Muscle of back (tissue), 11 donors: Measurements from ENCODE around the gene SART1. TPM values are rescaled to one million over a fixed set of nuclear protein-coding genes. Genes with fewer than 3 reads are reported as not detected.
A peak's percentile ranks its signal among the peaks of the same experiment; 100 is the strongest.
"Not testable (repeated sequence)": the region's sequence is repeated elsewhere in the genome, so short reads cannot be mapped to it uniquely, and the experiment has no call there.

ENCODE experiments used
- DNase-seq, 3 donors: peaks; one replicate each; pipeline versions ENCODE4 v3.0.0 to v3.0.0-alpha.2; 2013
- polyA plus RNA-seq, 10 donors: library from polyadenylated mRNA; unstranded; fragments of 120-200 nt; gene quantifications; one replicate each; pipeline ENCODE4 v1.2.1, GENCODE V29; 2013; ENCODE audit not compliant: insufficient read length in 10 of 10

SART1 gene
- polyA plus RNA-seq, 10 donors: 30.7 to 42.6 (median 36.7) TPM

DNA sequence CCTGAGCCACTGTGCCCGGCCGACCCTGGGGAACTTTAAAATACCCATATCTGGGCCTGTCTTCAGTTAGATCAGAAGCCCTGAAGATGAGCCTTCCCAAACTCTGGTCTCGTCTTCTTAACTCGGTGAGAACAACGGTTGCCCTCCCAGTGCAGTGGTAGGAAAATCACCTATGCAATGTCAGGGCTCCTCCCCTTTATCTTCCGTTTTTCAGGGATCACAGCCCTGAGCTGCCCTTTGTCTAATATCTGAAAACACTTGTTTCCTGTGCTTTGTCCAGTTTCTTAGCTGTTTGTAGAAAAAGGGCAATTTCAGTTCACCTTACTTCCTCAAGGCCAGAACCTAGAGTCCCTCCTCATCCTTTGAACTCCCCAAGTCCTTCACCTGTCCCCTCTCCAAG is 32.9 kb upstream of the SART1 start:
- no peak for DNase-seq

DNA sequence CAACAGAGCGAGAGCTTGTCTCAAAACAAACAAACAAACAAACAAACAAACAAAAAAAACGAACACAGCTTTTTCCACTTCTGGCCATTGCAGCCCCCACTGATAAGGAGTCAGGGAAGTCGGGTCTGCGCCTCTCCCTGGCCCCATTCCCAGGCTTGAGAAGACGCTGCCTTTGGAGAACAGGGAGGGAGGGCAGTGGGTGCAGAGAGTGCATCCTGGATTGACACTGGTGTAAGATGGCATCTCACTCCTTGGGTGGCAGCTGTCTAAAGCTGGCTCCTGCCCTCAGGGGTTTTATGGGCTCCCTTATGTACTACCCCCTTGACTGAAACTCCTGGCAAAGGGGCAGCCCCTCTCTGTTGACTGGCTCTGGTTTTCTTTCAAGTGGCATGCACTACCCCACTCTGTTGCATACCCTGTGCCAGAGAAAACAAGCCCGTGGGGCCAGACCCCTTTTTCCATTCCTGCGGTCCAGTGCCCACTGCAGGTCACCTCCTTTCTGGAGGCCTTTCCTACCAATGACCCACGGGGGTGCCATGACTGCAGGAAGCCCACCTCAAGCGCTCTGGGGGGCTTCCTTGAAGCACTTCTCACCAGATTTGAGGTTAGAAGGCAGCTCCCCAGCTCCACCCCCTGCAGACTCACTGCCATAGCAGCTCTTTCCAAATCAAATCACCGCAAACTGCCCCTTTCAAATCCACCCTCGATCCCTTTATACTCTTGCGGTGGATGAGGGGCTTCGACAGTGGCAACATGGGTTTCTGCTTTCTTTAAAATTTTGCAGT is 29.6 kb upstream of the SART1 start:
- DNase-seq: no peak

DNA sequence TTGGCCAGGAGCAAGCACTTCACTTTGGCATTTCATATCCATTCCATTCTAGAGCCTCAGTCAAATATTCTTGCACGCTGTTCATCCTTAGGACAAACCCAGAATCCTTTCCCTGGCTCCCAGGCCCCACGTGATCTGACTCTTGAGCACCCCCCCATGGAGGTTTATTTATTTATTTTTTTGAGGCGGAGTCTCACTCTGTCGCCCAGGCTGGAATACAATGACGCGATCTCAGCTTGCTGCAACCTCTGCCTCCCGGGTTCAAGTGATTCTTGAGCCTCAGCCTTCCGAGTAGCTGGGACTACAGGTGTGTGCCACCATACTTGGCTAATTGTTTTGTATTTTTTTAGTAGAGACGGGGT is 29.0 kb upstream of the SART1 start:
- no peak for DNase-seq

DNA sequence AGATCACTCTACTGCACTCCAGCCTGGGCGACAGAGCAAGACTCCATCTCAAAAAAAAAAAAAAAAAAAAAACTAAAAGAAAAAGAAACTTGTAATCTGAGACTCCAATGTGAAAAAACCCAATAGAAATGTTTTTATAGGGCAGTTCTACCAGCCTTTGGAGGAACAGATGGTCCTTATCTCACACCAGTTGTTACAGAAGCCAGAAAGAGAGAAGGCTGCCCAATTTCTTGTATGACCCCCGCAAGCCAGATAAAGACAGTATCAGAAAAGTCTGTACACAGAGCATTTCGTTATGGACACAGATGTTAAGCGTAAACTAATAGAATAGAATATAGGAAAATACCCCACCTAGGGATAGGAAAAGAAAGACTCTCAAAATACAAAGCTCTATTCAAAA is 27.5 kb upstream of the SART1 start:
- DNase-seq: no peak

DNA sequence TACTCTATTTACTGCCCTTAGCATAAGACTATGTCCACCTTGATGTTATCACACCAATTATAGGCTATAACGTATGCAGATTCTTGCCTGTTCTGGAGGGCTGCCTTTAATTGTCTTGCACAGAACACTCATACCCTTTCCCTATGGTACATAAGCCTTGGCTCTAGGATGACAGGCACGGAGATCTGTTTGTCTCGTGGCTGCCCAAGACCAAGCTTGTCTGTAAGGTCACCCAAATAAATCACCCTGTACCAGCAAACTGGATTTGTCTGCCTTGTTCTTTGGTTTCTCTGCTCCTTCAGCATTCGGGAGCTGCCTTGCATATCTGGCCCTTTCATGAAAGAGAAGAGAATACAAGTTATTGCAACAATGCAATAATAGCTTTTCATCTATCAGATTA is 23.8 kb upstream of the SART1 start:
- no peak for DNase-seq

DNA sequence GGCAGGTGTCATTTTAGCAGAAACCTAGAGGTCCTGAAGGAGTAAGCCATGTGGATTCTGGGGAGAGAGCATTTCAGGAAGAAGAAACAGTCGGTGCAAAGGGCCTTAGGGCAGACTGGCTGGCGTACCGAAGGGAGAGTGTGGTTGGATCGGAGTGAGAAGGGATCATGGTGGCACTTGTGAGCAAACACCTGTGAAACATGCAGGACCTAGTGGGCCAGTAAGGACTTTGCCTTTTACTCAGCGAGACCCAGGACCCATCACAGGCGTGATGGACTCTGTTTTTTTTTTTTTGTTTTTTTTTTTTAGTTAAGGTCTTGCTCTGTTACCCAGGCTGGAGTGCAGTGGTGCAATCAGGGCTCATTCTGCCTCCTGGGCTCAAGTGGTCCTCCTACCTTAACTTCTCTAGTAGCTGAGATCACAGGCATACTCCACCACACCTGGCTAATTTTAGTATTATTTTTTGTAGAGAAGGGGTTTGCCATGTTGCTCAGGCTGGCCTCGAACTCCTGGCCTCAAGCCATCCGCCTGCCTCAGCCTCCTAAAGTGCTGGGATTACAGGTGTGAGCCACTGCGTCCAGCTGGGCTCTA is 19.7 kb upstream of the SART1 start:
- no peak for DNase-seq

- DNase-seq: no peak
Measured at GRCh38 chr11:65942531-65942930, 19.0 kb upstream of the SART1 start.

- no peak for DNase-seq
Measured at GRCh38 chr11:65944191-65944590, 17.3 kb upstream of the SART1 start.

DNA sequence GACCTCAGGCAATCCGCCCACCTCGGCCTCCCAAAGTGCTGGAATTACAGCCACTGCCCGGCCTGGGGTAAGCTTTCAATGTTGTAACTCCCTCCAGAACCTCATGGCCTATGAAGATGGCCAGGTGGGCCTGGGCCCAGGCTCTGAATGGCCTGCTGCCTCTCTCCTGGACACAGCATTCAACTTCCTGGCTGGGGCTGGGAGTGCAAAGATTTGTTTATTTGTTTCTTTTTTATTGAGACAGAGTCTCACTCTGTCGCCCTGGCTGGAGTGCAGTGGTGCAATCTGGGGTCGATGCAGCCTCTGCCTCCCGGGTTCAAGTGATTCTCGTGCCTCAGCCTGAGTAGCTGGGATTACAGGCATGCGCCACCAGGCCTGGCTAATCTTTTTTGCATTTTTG is 16.8 kb upstream of the SART1 start:
- no peak for DNase-seq

DNA sequence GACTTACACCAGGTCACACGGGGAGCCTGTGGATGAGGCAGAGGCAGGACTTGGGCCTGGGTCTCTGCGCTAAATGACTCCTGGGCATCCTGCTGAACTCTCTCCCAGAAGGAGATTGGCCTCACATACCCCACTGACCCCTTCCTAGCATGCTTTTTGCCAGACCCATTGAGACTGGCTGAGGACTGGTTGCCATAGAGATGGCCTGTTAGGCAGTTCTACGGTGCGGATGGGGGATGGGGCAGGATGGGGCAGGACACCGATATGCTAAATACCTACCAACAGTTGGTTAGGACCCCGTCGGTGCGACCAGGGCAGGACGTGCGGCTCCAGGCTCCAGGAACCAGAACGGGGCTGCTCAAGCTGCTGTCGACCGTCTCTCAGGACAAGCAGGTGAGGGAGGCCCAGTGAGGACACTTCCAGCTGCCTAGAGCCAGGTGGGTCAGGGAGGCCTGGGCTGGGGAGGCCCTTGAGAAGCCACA is 16.1 kb upstream of the SART1 start, which contains the start of gene TSGA10IP:
TSS of gene TSGA10IP (plus strand) at position 51 of the 482 bp plus-strand sequence. CDS start at position 247, 196 bp downstream.
- DNase-seq: no peak

- DNase-seq: no peak
Measured at GRCh38 chr11:65945941-65946558, 15.5 kb upstream of the SART1 start.

GRCh38 chr11:65946655-65947054 is 14.9 kb upstream of the SART1 start:
- DNase-seq: no peak

- DNase-seq: peak in 1 of 3 donors; percentile 33
Measured at GRCh38 chr11:65947133-65947532, 14.4 kb upstream of the SART1 start.

DNA sequence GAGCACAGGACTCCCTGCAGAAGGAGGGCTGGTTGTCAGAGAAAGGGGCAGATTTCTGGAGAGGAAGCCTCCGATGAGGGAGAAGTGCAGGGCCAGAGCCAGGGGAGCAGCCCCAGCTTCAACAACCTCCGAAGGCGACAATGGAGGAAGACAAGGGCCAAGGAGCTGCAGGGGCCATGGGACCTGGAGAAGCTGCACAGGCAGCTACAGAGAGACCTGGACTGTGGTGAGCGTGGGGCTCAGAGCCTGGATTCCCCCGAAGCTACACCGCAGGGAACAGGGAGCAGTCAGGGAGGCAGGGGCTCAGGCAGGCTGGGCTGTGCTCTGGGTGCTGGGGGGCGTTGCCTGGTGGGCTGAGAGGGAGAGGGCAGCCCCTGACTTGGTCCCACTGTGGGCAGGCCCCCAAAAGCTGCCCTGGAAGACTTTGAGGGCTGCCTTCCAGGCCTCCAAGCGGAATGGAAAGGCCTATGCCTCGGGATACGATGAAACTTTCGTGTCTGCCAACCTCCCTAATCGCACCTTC is 13.9 kb upstream of the SART1 start:
- DNase-seq: no peak

DNA sequence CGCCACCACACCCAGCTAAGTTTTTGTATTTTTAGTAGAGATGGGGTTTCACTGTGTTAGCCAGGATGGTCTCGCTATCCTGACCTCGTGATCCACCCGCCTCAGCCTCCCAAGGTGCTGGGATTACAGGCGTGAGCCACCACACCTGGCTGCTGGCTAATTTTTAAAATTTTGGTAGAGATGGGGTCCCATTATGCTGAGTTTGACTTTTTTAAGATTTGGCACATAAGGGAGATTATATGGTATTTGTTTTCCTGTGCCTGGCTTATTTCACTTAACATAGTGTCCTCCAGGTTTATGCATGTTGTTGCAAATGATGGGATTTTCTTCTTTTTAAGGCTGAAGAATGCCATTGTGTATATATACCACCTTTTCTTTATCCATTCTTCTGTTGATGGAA is 10.8 kb upstream of the SART1 start:
- not testable (repeated sequence) for DNase-seq

DNA sequence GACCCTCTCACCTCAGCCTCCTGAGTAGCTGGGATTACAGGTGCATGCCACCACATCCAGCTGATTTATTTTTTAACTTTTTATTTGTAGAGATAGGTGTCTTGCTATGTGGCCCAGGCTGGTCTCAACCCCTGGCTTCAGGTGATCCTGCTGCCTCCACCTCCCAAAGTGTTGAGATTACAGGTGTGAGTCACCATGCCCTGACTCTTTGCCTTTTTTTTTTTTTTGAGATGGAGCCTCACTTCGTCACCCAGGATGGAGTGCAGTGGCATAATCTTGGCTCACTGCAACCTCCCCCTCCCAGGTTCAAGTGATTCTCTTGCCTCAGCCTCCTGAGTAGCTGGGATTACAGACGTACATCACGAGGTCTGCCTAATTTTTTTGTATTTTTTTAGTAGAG is 9.9 kb upstream of the SART1 start:
- DNase-seq: not testable (repeated sequence)

GRCh38 chr11:65952052-65952521 is 9.4 kb upstream of the SART1 start:
- no peak for DNase-seq

GRCh38 chr11:65953471-65953870 is 8.1 kb upstream of the SART1 start:
- no peak for DNase-seq

- no peak for DNase-seq
Measured at GRCh38 chr11:65954771-65955170, 6.8 kb upstream of the SART1 start.

DNA sequence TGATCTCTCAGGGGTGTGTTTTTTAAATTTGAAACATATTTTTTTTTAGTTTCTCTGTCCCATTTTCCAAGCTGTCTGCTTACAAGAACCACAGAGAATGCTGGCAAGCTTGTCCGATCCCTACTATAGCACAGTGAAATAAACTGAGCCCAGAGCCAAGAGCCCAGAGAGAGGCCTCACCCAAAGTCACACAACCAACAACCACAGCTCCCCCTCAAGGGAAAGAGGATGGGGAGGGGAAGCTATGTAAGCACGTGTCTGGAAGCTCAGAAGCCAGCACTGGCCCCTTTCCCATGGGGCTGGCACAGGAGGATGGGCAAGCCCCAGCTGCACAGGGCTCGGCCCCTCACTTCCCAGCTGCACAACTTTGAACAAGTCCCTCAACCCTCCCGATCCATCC is 3.2 kb upstream of the SART1 start:
- no peak for DNase-seq

DNA sequence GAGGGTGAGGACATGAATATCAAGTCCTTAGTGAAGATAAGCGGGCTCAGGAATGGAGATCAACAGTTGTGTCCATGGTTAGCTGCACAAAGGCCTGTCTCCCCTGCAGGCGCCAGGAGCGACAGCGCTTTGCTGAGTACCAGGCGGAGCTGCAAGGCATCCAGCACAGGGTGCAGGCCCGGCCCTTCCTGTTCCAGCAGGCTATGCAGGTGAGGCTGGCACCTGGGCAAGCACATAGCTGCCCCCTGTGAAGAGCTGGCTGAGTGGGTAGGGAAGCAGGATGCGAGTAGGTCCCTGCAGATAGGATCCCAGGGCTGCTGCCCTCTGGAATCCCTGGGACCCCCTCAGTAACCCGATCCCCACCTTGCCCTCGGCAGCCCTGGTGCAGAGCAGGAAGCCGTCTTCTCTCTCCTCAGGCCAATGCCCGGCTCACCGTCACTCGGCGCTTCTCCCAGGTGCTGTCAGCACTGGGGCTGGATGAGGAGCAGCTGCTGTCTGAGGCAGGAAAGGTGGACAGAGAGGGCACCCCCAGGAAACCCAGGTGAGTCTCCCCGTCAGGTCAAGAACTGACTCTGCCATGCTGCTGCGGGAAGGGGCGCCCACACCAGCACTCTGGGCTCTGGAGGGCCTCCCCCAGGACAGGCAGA is 2.6 kb upstream of the SART1 start:
- DNase-seq: no peak

GRCh38 chr11:65960824-65961266 is 689 bp upstream of the SART1 start:
- DNase-seq: no peak
